HG03460 (cell line): ENCODE results near the gene STAT1.
A peak's percentile ranks its signal among the peaks of the same experiment; 100 is the strongest.
"Not testable (repeated sequence)": the region's sequence is repeated elsewhere in the genome, so short reads cannot be mapped to it uniquely, and the experiment has no call there.

Source experiments
- ATAC-seq: cut with Tn5 transposase; IDR thresholded peaks from one replicate; pipeline ENCODE4 v1.9.1; 2021; ENCODE audit not compliant: unreplicated experiment

Gene STAT1

DNA sequence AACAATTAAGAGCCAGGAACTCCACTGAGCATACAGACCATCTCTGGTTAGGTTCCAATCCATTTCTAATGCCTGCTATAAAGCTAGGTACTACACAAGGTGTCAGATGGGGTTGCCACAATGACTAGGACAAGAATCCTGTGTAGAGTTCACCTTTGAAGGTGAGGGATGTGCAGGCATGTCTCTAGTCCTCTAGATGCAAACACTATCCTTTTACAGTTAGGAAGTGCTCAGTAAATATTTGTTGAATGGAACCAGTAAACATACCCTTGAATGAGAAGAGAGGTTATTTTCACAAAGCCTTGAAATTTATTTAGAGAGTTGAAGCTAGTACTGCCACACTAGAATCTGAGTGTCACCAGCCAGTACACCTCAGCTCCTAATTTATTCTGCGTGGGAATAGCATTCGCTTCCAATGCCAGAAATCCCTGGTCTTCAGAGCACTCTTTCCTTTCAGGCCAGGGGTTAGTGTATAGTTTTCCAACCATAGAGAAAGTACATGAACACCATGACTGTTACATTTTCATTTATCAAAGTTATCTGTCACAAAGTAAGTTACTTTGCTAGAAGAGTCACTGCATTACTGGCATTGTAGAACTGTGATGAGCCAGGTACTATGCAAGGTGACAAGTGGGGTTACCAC lies 48.3 kb downstream of the STAT1 start:
- ATAC-seq = no peak

DNA sequence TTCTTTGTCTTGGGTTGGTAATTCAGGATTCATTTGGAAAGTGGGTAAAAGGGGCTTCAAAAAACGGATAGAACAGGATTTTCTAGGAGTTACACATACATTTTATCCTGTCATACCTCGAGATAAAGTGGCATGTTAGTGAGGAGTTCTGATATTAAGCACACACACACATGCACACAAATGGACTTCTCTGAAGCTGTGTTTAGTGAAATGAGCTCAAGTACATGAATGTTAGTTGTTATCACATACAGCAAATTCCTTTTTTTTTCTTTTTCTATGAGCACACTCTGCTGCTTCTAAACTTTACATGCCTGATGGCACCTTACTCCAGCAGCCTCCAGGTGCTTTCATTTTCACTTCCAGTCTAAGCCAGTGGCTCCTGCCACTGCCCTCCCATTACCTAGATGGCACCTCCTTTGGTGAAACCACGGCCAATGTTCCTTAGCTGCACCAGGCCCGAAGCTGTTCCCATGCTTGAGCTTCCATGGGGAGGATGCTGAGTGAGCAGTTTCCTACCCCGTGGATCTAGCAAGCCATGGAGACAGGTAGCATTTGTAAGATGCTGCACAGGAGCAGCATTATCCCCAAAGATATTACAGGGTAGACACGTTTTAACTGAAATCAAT lies 49.7 kb downstream of the STAT1 start:
- ATAC-seq = no peak

DNA sequence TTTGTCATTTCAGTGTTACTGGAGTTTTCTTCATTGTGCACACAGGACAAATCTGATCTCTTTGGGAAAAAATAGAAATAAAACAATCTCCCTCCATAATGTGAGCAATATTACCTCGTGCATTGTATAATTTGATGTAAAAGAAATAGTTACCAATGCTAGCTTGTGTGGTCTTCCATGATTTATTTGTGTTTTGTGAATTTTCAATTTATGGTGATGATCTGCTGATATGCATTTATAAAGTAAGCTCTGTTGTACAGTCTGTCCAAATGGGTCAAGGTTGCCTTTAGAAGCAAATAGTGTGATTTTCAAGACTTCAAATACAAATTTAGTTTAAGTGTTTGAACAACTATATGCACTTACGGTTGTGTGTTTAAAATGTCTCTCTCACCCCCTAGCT lies 50.9 kb downstream of the STAT1 start:
- no peak for ATAC-seq

GRCh38 chr2:190961918-190962487 lies 52.0 kb downstream of the STAT1 start:
- no peak for ATAC-seq

DNA sequence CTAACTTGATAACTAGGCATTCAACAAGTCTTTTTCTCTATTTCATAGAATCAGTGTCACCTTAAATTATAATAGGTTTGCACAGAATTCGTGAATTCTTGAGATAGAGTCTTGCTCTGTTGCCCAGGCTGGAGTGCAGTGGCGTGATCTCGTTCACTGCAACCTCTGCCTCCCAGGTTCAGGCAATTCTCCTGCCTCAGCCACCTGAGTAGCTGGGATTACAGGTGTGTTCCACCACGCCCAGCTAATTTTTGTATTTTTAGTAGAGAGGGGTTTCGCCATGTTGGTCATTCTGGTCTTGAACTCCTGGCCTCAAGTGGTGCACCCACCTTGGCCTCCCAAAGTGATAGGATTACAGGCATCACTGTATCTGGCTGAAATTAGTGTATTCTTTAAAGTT lies 52.9 kb downstream of the STAT1 start:
- not testable (repeated sequence) for ATAC-seq

DNA sequence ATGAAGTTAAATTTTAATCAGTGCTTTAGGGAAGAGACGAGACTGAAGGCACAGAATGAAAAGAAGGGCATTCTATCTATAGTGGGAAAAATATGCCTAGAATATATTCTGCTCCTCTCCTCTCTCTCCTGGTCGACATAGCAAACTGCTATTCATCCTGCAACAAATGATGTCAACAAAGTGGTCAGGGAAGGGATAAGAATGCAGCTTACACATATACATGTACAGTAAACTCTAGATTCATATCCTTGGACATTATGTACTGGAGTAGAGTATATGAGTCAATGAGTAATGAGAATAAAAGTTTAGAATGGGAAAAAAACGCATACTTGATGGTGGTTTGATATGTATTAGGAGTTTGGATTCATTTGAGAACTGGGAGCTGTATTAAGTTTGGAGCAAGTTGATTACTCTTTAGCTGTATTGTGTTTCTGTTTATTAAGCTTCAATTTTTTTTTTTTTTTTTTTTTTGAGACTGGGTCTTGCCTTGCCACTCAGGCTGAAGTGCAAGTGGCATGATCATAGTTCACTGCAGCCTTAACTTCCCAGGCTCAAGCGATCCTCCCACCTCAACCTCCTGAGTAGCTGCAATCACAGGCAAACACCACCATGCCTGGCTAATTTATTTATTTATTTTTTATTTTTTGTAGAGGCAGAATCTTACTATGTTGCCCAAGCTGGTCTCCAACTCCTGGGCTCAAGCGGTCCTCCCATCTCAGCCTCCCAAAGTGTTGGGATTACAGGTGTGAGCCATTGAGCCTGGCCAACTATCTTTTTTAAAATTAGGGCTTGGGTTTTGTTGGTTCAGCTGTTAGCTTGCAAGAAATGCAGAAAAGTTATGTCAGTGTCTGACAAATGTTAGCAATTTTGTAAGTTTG lies 53.8 kb downstream of the STAT1 start:
- ATAC-seq = no peak

DNA sequence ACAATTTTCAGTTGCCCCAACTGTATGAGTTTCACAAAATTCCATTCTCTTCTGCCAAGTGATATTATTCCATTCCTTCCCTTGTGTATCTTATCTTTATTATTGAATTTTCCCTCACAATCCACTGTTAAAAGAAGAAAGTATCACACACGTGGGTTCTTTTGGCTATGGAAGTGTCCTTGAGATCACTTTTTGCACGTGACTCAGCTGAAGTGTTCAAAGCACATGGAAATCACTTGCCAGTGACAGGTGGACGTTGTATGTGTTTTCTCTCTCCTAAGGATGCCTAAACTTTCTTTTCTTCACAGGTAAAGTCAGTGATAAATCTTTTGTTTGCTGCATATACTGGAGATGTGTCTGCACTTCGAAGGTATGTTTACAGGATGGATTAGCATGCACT lies 60.7 kb downstream of the STAT1 start:
- no peak for ATAC-seq

- ATAC-seq = no peak
Measured at GRCh38 chr2:190950566-190950991, 63.4 kb downstream of the STAT1 start.

DNA sequence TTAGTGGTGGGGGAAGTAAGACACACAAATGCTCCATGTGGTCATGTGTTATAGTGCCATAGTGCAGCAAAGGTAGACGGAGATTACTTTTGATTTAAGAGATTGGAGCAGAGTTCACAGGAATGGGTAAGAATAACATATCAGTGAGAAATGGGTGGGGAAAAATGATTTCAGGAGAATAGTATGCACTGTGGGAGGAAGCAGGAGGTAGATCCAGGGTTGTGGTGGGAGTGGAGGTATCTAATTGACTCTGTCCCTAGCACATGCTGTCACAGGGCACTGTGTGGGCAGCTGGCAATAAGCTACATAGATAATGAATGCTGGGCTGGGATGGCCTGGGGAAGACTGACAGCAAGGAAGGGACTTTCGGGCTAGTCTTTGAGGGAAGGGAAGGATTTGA lies 65.3 kb downstream of the STAT1 start:
- ATAC-seq = no peak

- peak; percentile 66 for ATAC-seq
Measured at GRCh38 chr2:190947711-190948251, 66.2 kb downstream of the STAT1 start.

DNA sequence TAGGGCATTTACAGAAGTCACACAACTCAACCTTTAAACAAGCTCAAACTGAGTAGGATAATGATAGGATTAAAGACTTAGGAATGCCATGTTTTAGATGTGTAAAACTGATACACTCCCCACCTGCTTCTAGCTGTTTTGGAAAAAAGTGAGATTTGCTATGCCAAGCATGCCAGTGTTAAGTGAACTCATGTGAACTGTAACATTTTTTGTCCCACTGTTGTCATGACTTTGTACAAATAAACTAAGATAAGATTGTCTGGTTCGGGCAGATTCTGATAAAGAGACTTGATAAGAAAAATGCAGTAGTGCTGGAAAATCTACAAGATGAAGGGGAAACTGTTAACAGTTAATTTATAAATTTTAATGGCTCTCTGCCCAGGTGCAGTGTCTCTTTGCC lies 66.8 kb downstream of the STAT1 start:
- ATAC-seq = no peak

DNA sequence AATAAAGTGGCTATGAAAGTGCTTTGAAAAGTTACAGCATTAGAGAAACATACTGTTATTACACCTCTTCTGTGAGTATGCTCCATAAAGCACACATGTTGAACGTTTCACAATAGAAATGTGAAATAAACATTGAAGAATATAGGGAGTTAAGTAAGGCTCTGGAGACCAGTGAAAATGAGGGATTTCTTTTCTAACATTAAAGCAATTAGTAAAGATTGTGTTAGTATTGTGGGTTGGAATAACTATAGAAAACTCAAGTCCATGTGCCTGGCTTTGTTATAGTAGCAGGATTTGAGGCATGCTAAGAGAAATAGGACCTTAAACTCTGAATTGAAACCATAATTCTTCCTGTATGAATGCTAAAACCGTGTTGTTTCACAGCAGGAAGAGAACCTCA lies 70.3 kb downstream of the STAT1 start:
- no peak for ATAC-seq

- ATAC-seq = no peak
Measured at GRCh38 chr2:190942697-190943096, 71.3 kb downstream of the STAT1 start.

GRCh38 chr2:190941571-190941970 lies 72.4 kb downstream of the STAT1 start:
- ATAC-seq = no peak

DNA sequence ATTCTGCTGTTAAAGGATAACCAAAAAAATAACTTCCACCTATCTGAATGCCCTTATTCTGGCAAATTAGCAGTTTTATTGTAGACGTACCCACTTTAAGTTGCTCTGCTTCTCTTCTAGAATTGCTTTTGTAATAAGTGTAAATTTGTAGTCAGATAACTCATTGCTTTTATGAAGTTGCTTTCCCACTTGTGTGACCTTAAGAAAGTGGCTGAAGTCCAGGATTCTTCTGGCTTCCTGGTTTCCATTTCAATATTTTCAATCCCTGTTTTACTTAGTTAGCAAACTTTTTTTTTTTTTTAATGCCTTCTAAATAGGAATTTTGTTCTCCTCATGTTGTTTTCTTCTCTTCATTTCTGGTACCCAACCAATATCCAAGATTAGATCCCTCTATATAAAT lies 73.5 kb downstream of the STAT1 start:
- no peak for ATAC-seq

DNA sequence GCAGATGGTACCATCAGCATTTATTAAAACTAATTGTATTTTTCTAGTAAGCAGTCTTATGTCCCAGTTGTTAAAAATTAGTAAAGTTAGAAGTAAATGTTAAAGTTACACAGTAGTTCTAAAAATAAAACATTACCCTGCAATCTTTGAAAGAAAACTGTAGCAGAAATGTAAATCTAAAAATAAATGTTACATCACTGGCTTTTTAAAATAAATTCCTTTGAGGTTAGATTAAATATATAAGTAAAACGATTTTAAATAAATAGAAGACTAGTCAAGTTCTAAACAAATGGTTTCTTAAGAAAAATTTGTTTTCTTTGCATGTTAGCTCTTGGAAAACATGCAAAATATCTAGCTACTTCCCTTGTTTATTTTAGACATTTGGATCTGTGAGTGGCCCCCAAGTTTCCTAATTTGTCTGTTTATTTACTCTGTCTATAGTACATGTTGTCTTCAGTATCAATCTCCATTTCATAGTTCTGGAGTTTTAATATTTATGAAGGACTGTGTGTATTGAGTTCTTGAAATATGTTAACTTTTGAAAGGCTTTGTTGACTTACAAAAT lies 75.1 kb downstream of the STAT1 start:
- no peak for ATAC-seq

GRCh38 chr2:190935054-190935453 lies 78.9 kb downstream of the STAT1 start:
- ATAC-seq = no peak

- no peak for ATAC-seq
Measured at GRCh38 chr2:190933361-190933760, 80.6 kb downstream of the STAT1 start.

DNA sequence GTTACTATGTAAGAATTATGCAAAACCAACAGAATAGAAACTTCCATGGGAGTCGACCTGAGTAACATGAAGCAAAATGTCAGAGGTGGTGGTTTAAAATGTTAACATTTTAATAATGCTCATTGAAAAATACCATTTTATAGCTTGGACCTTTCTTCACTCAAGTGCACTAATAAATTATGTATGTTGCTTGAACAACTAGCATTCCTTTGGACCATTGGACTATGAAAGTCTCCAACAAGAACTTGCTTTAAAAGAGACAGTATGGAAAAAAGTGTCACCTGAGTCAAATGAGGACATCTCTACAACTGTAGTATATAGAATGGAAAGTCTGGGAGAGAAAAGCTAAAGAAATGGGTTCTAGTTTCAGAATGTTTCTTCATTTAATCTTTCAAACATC lies 81.5 kb downstream of the STAT1 start:
- no peak for ATAC-seq

- ATAC-seq = no peak
Measured at GRCh38 chr2:190930411-190930810, 83.6 kb downstream of the STAT1 start.

DNA sequence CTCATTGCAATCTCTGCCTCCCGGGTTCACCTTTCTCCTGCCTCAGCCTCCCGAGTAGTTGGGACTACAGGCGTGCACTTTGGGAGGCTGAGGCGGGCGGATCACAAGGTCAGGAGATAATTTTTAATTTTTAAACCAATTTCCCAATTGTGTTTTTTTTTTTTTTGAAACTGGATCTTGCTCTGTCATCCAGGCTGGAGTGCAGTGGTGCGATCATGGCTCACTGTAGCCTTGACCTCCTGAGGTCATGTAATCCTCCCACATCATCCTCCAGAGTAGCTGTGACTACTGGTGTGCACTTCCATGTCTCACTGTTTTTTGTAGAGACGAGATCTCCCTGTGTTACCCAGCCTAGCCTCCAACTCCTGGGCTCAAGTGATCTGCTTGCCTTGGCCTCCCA lies 84.1 kb downstream of the STAT1 start:
- no peak for ATAC-seq
